Ishikawa (cell line): ENCODE results near the gene BHLHA15.

Source experiments
- CEBPB ChIP-seq: IDR thresholded peaks from 2 replicates; pipeline ENCODE4 v1.6.1; 2012
- EGR1 ChIP-seq: IDR thresholded peaks from 2 replicates; pipeline ENCODE4 v1.6.1; 2012
- EP300 ChIP-seq: IDR thresholded peaks from 2 replicates; pipeline ENCODE4 v1.6.1; 2012; ENCODE audit warnings: borderline replicate concordance
- FOXM1 ChIP-seq: IDR thresholded peaks from 2 replicates; pipeline ENCODE4 v1.6.1; 2012; ENCODE audit warnings: low read depth, borderline replicate concordance
- MAX ChIP-seq: IDR thresholded peaks from 2 replicates; pipeline ENCODE4 v1.6.1; 2012
- REST ChIP-seq: IDR thresholded peaks from 2 replicates; pipeline ENCODE4 v1.6.1; 2012; ENCODE audit warnings: low read depth, mild to moderate bottlenecking
- TAF1 ChIP-seq: IDR thresholded peaks from 2 replicates; pipeline ENCODE4 v1.6.1; 2012; ENCODE audit warnings: low read depth, mild to moderate bottlenecking
- USF1 ChIP-seq: IDR thresholded peaks from 2 replicates; pipeline ENCODE4 v1.6.1; 2012
- YY1 ChIP-seq: IDR thresholded peaks from 2 replicates; pipeline ENCODE4 v1.6.1; 2012; ENCODE audit warnings: low read depth

- TF ChIP-seq FOXM1: no peak
- TF ChIP-seq TAF1: no peak
- TF ChIP-seq REST: no peak
- TF ChIP-seq USF1: no peak
- no peak for TF ChIP-seq CEBPB
- no peak for TF ChIP-seq MAX
- TF ChIP-seq EP300: no peak
- TF ChIP-seq EGR1: no peak
- no peak for TF ChIP-seq YY1
Measured at GRCh38 chr7:98228801-98229200, 17.6 kb downstream of the BHLHA15 start.
